GM21515 (cell line): ENCODE data around the gene PLP1.
"Not testable (repeated sequence)": the region's sequence is repeated elsewhere in the genome, so short reads cannot be mapped to it uniquely, and the experiment has no call there.

Source experiments
- ATAC-seq: cut with Tn5 transposase; IDR thresholded peaks from one replicate; pipeline ENCODE4 v1.9.1; 2021; ENCODE audit not compliant: unreplicated experiment

Gene PLP1

DNA sequence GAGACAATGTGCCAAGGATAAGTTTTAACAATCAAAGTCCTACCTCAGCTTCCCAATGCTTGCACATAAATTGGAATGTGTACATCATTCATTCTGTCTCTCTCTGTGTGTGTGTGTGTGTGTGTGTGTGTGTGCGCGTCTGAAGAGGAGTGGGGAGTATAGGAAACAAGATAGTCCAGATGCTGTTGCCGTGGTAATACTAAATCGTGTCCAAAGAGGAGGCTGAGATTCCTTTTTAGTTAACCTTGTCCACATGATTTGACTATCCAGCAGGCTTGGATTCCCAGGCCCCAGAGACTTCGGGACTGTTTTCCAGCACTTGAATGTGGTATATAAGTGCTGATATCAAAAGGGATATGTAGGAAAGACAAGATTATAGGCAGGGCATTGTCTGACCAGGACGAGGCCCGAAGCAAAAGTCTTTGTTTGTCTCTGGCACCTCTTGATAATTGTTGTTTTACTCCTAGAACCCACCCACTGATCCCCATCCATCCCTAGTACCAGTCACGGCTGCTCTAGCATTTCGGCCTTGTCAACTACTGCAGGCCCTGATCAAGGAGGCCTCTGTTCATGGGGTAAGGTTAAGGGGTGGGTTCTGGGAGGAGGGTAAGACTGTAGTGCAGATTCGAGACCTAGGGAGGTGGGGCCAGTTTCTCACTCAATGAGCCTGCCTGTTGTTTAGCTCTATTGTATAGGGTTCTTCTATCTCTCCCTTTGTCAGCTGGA, 3.9 kb downstream of the PLP1 start:
- no peak for ATAC-seq

DNA sequence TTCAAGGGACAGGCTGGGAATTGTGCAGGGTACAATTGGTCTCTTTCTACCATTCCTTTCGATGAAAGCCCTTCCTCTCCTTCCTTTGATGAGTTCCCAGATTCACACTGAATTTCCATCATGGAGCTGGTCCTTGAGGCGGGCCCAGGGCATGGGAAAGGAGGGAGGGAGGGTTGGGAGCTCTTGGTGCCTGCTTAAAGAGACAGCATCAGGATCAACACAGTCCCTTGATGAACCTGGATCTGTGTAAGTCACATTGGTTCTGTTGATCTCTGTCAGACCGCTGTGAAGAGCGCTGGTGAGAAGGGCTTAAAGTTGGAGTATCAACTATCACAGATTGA, 4.4 kb downstream of the PLP1 start:
- ATAC-seq, result no peak

DNA sequence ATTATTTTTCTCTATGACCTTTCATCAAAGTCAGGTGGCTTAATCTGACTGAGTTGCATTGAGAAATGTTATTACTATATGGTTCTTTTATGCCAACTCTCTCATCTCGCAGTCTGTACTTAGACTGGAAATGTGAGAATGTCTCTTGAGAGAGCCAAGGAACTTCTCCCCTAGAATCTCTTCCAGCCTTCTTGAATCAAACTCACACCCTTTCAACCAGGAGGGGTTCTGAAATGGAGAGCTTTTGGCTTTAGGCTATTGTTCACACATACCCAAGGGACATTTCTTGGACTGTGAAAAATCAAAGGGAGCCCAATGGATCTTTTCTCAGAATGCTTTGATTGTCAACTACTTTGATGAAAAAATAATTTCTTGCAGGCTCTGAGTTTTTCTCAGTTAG, 5.1 kb downstream of the PLP1 start:
- no peak for ATAC-seq

DNA sequence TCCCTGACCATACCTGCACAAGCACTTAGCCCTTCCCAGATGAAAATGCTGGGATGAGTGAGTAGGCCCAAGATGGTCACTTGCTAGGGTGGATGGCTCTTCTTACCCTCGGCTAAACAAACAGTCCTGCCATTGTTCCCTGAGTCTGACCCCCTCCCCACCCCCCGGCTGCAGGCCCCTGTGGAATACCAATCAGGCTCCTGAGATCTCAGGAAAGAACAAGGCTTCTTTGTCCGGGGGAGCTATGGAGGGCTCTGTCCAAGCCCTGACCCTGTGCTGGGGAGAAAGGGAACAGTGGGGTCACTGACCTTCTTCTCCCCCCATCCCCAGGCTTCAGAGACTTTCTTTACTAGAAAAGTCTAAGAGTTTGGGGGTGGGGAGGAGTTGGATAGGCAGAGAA, 6.0 kb downstream of the PLP1 start:
- no peak for ATAC-seq

DNA sequence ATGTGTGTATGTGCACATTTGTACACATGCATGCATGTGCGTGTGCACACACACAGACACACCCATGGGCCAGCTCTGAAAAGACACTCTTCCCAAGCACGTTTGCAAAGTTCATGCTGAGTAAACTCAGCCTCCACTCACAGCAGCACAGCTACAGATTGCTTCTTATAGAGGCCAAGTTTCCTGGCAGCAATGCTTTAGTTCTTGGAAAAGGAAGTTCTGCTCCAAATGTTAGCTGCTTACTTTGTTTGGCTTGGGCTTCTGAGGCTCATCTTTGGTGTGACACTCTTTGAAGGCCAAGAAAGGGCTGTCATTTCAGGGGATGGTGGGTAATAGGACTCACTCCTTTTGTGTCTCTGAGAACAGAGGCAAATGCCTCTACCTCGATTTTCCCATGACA, 6.6 kb downstream of the PLP1 start:
- no peak for ATAC-seq

DNA sequence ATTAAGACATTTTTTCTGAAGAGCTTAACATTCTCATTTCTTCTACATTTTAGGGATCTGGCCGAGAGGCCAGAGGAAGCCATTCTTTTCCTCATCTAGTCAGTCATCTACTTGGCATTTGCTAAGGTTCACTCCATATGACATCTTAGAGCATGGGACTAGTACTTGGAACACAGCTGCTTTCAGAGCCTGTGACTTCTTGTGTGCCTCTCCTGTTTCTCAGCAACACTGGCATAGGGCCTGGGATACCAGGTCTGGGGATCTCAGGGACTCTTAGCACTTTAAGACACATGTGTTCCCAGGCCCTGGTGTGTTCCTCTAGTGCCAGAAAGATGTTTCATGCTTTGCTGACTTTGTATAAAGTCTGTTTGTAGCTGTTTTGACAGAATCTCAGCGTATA, 7.3 kb downstream of the PLP1 start:
- no peak for ATAC-seq

DNA sequence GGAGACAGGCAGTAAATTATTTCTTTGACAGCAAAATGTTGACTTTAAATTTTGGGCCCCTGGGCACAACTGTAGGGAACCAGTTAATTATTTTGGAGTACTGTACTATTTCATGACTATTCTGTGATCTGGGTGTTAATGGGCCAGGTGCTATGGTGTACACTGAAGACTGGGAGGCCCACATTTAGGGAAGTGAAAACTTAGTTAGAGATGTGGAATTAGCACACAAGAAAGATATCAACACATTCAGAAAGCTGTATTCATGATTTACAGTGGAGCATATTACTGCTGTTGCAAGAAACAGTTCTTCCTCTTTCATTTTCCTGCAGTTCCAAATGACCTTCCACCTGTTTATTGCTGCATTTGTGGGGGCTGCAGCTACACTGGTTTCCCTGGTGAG, 12.4 kb downstream of the PLP1 start:
- peak; percentile 96 for ATAC-seq

DNA sequence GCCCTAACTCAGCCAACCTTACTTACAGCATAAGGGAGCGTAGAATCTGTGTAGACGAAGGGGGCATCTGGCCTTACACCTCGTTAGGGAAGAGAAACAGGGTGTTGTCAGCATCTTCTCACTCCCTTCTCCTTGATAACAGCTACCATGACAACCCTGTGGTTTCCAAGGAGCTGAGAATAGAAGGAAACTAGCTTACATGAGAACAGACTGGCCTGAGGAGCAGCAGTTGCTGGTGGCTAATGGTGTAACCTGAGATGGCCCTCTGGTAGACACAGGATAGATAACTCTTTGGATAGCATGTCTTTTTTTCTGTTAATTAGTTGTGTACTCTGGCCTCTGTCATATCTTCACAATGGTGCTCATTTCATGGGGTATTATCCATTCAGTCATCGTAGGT, 14.6 kb downstream of the PLP1 start:
- no peak for ATAC-seq

DNA sequence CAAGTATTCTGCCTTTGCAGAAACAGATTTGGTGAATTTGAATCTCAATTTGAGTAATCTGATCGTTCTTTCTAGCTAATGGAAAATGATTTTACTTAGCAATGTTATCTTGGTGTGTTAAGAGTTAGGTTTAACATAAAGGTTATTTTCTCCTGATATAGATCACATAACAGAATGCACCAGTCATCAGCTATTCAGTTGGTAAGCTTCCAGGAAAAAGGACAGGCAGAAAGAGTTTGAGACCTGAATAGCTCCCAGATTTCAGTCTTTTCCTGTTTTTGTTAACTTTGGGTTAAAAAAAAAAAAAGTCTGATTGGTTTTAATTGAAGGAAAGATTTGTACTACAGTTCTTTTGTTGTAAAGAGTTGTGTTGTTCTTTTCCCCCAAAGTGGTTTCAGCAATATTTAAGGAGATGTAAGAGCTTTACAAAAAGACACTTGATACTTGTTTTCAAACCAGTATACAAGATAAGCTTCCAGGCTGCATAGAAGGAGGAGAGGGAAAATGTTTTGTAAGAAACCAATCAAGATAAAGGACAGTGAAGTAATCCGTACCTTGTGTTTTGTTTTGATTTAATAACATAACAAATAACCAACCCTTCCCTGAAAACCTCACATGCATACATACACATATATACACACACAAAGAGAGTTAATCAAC, 15.3 kb downstream of the PLP1 start:
- no peak for ATAC-seq

DNA sequence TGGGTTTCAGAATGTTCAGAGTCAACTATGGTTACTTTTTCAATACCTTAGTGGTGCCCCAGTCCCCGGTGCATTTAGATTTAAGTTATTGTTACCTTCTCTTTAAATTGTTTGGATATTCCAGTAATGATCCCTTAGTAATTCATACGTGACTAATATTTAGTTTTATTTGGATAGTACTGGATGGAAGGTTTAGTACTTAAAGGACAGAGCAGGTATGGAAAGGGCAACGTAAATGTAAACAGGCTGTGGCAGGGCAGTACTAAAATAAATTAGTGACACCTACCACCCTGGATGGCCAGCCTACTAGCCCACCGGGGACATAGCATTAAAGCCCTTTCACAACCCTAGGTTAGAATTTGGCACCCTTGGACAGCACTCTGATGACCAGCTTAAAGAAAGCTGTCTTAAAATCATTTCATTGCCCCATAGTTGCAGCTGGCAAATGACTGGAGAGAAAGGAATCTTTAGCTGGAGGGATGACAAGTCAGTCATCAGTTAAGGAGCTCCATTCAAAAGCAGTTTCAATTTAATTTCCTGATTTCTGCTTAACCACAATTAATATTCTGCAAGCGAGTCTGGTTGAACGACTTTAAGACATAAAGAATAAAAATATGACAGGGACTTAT, 16.4 kb downstream of the PLP1 start:
- no peak for ATAC-seq

DNA sequence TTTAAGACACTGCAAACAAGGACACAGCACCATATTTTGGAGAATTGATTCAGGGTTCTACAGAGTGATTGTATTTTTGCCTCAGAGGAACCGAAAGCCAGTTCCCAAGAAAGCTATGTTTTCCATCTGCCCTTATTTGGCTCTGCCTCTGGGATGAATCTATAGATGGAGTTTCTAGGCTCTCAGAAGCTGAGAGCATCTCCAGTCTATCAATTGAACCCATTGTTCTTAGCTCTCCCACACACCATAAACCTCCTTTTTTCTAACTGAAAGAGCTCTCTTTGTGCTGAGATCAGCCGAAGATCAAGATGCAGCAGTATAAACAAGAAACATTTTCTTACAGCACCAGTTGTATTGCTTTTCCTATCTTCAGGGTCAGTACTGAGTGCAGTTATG, 16.9 kb downstream of the PLP1 start:
- no peak for ATAC-seq

DNA sequence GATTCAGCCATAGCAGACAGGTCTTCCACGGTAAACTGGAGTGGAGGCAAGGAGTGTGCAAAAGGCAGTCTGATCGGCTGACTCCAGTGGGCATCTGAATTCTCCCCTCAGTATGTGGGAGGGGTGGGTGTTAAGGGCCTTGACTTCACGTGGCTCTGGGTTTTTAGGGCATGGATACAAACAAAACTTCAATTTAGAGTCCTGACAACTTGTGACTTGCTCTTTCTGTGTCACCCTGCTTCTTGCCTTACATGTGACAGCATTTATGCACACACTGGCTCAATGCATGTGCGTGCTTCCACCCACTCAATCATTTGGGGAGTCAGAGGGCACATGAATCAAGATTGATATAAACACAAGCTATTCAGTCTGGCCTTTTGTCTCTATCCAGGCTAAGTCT, 17.5 kb downstream of the PLP1 start:
- ATAC-seq, result no peak

DNA sequence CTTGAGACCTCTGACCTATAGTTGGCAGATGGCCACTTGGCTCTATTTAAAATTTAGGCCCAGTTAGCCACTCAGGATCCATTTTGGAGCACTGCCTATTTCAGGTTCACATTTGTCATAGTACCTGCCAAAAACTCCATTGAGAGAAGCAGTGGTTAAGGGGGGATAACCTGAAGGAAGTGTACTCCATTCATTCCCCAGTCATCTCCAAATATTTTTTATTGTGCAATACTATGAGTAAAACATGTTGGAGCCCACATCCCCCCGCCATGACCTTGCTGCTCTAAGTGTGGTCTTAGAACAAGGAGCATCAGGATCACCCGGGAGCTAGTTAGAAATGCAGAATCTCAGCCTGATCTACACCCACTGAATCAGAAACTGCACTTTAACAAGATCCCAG, 21.1 kb downstream of the PLP1 start:
- no peak for ATAC-seq

DNA sequence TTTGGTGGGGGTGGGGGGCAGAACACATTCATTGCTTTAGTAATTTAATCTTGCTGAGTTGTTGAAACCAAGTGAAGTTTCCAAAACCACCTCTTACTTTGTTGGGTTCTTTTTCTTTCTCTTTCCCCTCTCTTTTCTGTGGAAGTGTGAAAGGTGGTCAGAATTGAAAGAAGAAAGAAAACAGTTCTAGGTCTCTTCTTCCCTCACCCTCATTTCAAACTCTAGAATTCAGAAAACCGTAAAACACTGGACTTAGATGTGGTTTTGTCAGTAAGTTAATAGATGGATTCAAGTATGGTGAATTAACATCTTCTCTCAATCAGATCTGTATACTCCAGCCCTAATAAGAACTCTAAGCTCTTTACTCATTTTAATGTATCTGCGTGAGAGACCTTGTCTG, 23.7 kb downstream of the PLP1 start:
- no peak for ATAC-seq

DNA sequence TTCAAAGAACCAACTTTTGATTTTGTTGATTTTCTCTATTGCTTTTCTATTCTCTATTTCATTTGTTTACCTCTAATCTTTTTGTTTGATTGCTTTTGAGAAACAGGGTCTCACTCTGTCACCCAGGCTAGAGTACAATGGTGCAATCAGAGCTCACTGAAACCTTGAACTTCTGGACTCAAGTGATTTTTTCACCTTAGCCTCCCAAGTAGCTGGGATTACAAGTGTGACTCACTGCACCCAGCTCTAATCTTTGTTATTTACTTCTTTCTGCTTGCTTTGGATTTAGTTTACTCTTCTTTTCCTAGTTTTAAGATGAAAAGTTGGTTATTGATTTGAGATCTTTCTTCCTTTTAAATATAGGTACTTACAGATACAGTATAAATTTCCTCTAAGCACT, 29.2 kb downstream of the PLP1 start:
- ATAC-seq, result no peak

DNA sequence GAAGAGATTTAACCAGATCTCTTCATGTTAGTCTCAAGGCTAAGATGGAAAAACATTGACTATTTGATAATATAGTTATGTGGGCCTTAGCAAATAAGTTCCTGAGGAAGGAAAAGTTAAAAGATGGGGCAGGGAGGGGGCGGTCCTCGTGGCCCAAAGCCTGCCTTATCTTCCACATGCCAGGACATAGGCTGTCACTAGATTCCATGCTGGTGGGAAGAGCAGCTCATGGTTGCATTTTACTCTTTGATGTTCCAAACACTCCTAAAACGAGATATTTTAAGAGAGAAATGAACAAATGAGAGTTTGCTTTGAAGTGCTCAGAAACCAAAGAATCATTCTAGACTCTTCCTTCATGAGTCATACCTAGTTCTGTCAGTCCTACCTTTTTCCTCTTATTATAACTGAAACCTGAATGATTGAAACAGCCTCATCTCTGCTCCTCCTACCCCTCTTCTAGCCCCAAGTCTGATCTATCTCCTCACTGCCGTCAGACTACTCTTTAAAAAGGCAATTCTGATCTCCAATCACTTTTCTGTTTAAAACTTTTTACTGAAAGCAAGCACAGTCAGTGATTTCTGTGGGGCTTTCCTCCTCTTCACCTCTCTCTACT, 30.3 kb downstream of the PLP1 start:
- ATAC-seq, result no peak

DNA sequence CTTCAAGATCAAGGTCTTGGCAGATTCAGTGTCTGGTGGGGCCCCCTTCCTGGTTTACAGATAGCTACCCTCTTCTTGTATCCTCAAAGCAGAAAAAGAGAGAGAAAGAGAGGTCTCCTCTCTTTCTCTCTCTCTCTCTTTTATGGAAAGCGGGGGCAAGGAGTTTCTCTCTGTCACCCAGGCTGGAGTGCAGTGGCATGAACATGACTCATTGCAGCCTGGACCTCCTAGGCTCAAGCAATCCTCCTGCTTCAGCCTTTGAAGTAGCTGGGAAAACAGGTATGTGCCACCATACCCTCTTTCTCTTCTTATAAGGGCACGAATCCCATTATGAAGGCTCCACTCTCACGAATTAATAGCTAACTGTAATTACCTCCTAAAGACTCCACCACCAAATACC, 35.2 kb downstream of the PLP1 start:
- no peak for ATAC-seq

DNA sequence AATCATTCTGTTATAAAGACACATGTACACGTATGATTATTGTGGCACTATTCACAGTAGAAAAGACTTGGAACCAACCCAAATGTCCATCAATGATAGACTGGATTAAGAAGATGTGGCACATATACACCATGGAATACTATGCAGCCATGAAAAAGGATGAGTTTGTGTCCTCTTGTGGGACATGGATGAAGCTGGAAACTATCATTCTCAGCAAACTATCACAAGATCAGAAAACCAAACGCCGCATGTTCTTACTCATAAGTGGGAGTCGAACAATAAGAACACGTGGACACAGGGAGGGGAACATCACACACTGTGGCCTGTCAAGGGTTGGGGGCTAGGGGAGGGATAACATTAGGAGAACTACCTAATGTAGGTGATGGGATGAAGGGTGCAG, 40.5 kb downstream of the PLP1 start:
- ATAC-seq, result not testable (repeated sequence)

DNA sequence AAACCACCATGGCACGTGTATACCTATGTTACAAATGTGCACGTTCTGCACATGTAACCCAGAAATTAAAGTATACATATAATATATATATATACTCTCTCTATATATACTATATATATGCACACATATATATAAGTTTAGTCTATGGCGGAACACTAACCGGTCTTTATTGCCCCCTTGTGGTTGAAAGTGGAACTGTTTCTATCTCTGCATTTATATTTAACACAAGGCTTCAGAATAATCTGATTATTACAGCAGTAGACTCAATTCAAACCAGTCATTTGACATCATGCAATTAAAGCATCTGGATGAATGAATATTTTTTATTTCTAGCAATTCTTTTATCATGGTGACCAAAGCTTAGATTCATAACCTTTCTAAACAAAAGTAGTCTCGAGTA, 40.9 kb downstream of the PLP1 start:
- no peak for ATAC-seq

DNA sequence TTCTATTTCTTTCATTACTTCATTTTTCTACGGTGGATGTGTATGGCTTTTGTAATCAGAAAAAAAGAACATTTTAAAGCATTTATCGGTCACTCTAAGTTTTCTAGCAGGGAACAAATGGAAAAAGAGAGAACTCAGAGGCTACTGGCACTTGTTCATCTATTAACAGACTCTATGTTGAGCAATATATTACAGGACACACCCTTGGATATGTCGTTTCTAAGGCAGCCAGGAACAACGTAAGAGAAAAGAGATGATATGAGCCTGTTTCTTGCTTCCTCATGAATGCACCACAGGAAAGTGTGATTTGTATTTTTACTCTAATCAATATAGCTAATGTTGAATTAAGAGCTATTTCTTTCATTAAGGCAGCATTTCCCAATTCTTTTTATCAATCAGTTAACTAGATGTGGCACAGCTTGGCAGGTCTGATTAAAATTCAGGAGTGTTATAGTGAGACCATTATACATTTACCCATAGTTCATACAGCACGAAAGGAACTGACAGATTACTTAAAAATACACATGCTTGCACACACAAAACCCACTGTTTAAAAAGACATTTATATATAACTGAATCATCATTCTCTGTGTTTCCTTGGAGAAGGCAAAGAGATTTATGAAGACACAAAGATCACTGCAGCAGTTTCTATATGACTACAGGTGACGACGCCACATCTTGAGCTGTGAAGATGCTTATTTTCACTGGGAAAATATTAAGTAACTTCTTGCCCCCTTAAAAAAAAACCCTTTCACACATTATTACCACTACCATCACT, 42.4 kb downstream of the PLP1 start:
- no peak for ATAC-seq

DNA sequence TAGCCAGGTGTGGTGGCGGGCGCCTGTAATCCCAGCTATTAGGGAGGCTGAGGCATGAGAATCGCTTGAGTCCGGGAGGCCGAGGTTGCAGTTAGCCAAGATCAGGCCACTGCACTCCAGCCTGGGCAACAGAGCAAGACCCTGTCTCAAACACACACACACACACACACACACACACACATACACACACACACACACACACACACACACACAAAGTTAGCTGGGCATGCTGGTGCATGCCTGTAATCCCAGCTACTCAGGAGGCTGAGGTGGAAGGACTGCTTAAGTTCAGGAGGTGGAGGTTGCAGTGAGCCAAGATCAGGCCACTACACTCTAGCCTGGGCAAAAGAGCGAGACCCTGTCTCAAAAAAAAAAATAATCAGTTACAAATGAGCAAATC, 44.2 kb downstream of the PLP1 start:
- ATAC-seq, result not testable (repeated sequence)
